Measurements from ENCODE around the gene ADGRG3. TPM values are rescaled to one million over a fixed set of nuclear protein-coding genes. Genes with fewer than 3 reads are reported as not detected.

The ADGRG3 gene
- polyA plus RNA-seq, 1 donor (not counting 4 experiments of a cell fraction or from before 2014, with no cell fraction given): not detected

DNA sequence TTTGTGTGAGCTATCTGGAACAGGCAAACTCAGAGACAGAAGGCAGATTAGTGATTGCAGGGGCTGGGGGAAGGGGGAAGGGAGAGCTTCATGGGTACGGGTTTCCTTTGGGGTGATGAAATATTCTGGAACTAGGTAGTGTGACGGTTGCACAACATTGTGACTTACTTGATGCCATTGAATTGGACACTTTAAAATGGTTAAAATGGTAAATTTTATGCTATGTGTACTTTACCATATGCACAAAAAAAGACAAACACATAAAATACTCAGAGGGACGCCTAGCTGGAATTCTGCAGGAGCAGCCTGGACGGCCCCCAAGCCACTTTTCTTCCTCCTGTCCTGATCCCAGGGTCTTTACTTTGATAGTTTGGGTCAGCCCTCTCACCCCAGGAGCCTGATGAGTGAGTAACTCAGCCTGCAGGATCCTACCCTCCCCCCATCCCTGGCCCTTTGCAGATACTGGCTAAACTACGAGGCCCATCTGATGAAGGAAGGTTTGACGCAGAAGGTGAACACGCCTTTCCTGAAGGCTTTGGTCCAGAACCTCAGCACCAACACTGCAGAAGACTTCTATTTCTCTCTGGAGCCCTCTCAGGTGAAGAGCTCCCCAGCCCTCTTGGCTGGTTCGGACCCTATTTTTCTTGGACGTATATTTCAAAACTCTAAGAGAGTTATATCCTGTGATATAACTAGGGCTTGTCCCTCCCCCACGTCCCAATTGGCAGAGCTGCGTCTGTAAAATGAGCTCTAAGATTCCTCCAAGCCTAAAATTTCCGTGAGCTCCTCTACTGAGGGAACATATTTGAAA lies 7.8 kb downstream of the ADGRG3 start:
- no peak for TF ChIP-seq EZH2 (IDR thresholded peaks at IDR 0.05; ENCODE audit: low read length)
- TF ChIP-seq, protein P1, sequence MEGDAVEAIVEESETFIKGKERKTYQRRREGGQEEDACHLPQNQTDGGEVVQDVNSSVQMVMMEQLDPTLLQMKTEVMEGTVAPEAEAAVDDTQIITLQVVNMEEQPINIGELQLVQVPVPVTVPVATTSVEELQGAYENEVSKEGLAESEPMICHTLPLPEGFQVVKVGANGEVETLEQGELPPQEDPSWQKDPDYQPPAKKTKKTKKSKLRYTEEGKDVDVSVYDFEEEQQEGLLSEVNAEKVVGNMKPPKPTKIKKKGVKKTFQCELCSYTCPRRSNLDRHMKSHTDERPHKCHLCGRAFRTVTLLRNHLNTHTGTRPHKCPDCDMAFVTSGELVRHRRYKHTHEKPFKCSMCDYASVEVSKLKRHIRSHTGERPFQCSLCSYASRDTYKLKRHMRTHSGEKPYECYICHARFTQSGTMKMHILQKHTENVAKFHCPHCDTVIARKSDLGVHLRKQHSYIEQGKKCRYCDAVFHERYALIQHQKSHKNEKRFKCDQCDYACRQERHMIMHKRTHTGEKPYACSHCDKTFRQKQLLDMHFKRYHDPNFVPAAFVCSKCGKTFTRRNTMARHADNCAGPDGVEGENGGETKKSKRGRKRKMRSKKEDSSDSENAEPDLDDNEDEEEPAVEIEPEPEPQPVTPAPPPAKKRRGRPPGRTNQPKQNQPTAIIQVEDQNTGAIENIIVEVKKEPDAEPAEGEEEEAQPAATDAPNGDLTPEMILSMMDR (optimal IDR thresholded peaks at IDR 0.05 in 1 of 3, IDR thresholded peaks at IDR 0.05 in 1 of 3, conservative IDR thresholded peaks at IDR 0.05 in 1 of 3; ENCODE audit: extremely low read depth in 1 of 3, insufficient read depth in 2 of 3, low read length in 3 of 3): no peak
- dilution Hi-C loops (cut with MboI; ENCODE audit: extremely low pct_ligation_motif_present, low sequenced_read_pairs): no loop called here
- Histone ChIP-seq H2AFZ (ENCODE audit: control insufficient read depth, low read length) (no peak overlapping the region), H3K79me2 (ENCODE audit: control insufficient read depth, insufficient read depth, low read length) (no peaks in the 10 kb centered on the region), H3K27ac (ENCODE audit: control insufficient read depth, insufficient read depth, low read length) (no peak overlapping the region), H3K9ac (ENCODE audit: control insufficient read depth, extremely low read depth, insufficient read depth, low read length) (no peak overlapping the region), H3K4me1 (ENCODE audit: control insufficient read depth, extremely low read depth, insufficient read depth, low read length) (no peaks in the 10 kb centered on the region), H3K4me3 (ENCODE audit: control insufficient read depth in 2 of 3, extremely low read depth in 1 of 3, insufficient read depth in 2 of 3, low read depth in 1 of 3, low read length in 3 of 3) (no peak overlapping the region), H3K9me3 (ENCODE audit: control insufficient read depth, low read depth, low read length) (no peaks in the 10 kb centered on the region), H3K36me3 (ENCODE audit: control insufficient read depth in 2 of 2, extremely low read depth in 1 of 2, insufficient read depth in 2 of 2, low read length in 2 of 2) (no peaks in the 10 kb centered on the region), H3K27me3 (ENCODE audit: control insufficient read depth, extremely low read depth, insufficient read depth, low read length) (peaks cover under 1% of the 10 kb centered on the region), H3K4me2 (ENCODE audit: control insufficient read depth, extremely low read depth, insufficient read depth, low read depth, low read length) (no peak overlapping the region), H4K20me1 (ENCODE audit: control insufficient read depth, extremely low read depth, insufficient read depth, low read length) (no peaks in the 10 kb centered on the region), H3K9me1 (ENCODE audit: control insufficient read depth, extremely low read depth, insufficient read depth, low read length) (no peaks in the 10 kb centered on the region)
- FAIRE-seq: no peak
- DNase-seq (ENCODE audit: low read depth, low spot score): no peak

DNA sequence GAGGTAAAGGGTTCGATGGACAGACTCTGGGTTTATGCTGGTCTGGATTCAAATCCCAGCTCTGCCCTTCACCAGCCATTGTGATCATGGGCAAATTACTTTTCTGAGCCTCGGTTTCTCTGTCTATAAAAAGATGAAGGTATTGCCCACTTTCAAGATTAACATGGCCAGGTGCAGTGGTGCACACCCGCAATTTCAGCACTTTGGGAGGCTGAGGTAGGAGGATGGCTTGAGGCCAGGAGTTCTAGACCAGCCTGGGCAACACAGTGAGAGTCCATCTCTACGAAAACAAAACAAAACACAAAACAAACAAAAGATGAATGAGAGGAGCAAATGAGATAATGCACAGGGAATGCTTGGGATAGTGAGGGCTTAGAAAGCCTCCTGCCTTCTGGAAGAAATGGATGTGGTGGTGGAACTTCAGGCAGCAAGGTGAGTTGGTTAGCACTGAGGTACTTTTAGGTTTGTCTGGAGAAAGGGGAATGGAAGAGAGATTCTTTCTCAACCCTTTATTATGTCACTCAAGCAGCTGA lies 8.5 kb downstream of the ADGRG3 start:
- FAIRE-seq: no peak
- H3K79me2 ChIP-seq (ENCODE audit: control insufficient read depth, insufficient read depth, low read length): no peaks in the 10 kb centered on the region
- no peaks in the 10 kb centered on the region for H3K9me1 ChIP-seq (ENCODE audit: control insufficient read depth, extremely low read depth, insufficient read depth, low read length)
- no peaks in the 10 kb centered on the region for H3K27me3 ChIP-seq (ENCODE audit: control insufficient read depth, extremely low read depth, insufficient read depth, low read length)
- H3K9me3 ChIP-seq (ENCODE audit: control insufficient read depth, low read depth, low read length): no peaks in the 10 kb centered on the region
- no peak for TF ChIP-seq EZH2 (IDR thresholded peaks at IDR 0.05; ENCODE audit: low read length)
- TF ChIP-seq, protein P1 (optimal IDR thresholded peaks at IDR 0.05 in 1 of 3, IDR thresholded peaks at IDR 0.05 in 1 of 3, conservative IDR thresholded peaks at IDR 0.05 in 1 of 3; ENCODE audit: extremely low read depth in 1 of 3, insufficient read depth in 2 of 3, low read length in 3 of 3): no peak
- dilution Hi-C loops (cut with MboI; ENCODE audit: extremely low pct_ligation_motif_present, low sequenced_read_pairs): no loop called here
- no peak overlapping the region for H3K27ac ChIP-seq (ENCODE audit: control insufficient read depth, insufficient read depth, low read length)
- no peak overlapping the region for H3K9ac ChIP-seq (ENCODE audit: control insufficient read depth, extremely low read depth, insufficient read depth, low read length)
- no peaks in the 10 kb centered on the region for H3K36me3 ChIP-seq (ENCODE audit: control insufficient read depth in 2 of 2, extremely low read depth in 1 of 2, insufficient read depth in 2 of 2, low read length in 2 of 2)
- no peak overlapping the region for H3K4me2 ChIP-seq (ENCODE audit: control insufficient read depth, extremely low read depth, insufficient read depth, low read depth, low read length)
- no peak overlapping the region for H3K4me3 ChIP-seq (ENCODE audit: control insufficient read depth in 2 of 3, extremely low read depth in 1 of 3, insufficient read depth in 2 of 3, low read depth in 1 of 3, low read length in 3 of 3)
- no peak overlapping the region for H2AFZ ChIP-seq (ENCODE audit: control insufficient read depth, low read length)
- no peaks in the 10 kb centered on the region for H3K4me1 ChIP-seq (ENCODE audit: control insufficient read depth, extremely low read depth, insufficient read depth, low read length)
- no peak for DNase-seq (ENCODE audit: low read depth, low spot score)
- H4K20me1 ChIP-seq (ENCODE audit: control insufficient read depth, extremely low read depth, insufficient read depth, low read length): no peaks in the 10 kb centered on the region
